ENCODE results near the gene SRP9. TPM values are rescaled to one million over a fixed set of nuclear protein-coding genes. Genes with fewer than 3 reads are reported as not detected.
A peak's percentile ranks its signal among the peaks of the same experiment; 100 is the strongest.

The SRP9 gene
- total RNA-seq, 1 donor: 330 TPM

- DNase-seq (ENCODE audit: low read depth): peak; percentile 49
- TF ChIP-seq, protein P1, sequence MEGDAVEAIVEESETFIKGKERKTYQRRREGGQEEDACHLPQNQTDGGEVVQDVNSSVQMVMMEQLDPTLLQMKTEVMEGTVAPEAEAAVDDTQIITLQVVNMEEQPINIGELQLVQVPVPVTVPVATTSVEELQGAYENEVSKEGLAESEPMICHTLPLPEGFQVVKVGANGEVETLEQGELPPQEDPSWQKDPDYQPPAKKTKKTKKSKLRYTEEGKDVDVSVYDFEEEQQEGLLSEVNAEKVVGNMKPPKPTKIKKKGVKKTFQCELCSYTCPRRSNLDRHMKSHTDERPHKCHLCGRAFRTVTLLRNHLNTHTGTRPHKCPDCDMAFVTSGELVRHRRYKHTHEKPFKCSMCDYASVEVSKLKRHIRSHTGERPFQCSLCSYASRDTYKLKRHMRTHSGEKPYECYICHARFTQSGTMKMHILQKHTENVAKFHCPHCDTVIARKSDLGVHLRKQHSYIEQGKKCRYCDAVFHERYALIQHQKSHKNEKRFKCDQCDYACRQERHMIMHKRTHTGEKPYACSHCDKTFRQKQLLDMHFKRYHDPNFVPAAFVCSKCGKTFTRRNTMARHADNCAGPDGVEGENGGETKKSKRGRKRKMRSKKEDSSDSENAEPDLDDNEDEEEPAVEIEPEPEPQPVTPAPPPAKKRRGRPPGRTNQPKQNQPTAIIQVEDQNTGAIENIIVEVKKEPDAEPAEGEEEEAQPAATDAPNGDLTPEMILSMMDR (IDR thresholded peaks at IDR 0.05; ENCODE audit: insufficient read depth, low read length): no peak
- H3K4me3 ChIP-seq (ENCODE audit: low read depth, low read length): no peak overlapping the region
These were observed 30.1 kb upstream of the SRP9 start for GRCh38 chr1:225747566-225747965.

DNA sequence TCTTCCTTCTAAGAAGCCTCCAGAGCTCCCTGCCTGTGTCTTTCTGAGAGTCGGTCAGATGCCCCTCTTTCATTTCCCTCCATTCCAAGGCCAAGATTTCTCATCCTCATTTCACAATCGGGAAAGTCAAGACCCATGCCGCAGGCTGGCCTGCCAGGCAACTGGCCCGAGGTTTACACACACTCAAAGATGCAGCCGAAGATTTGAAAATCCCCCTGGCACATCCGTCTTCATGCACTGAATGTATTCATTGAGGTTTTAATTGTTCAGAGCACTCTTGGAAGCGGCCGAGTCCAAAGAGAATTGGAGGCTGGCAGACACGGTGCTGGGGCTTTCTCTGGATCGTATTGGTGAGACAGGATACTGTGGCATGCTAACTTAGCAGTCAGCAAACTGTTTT is 29.1 kb upstream of the SRP9 start:
- TF ChIP-seq, protein P1 (IDR thresholded peaks at IDR 0.05; ENCODE audit: insufficient read depth, low read length): no peak
- DNase-seq (ENCODE audit: low read depth): no peak
- no peak overlapping the region for H3K4me3 ChIP-seq (ENCODE audit: low read depth, low read length)

DNA sequence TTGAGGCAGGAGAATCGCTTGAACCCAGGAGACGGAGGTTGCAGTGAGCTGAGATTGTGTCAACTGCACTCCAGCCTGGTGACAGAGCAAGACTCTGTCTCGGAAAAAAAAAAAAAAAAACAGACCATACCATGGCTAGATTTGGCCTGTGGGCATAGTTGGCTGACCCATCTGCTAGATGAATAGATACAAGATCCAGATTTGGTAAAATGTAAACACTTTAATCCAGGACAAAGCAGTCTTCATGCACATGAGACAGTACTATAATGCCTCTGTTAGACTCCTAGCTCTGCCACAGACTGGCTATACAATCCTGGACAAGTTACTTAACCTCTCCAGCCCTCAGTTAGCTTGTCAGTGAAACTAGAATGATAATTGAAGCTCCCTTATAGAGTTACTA is 27.9 kb upstream of the SRP9 start:
- no peak overlapping the region for H3K4me3 ChIP-seq (ENCODE audit: low read depth, low read length)
- TF ChIP-seq, protein P1 (IDR thresholded peaks at IDR 0.05; ENCODE audit: insufficient read depth, low read length): no peak
- DNase-seq (ENCODE audit: low read depth): no peak

- TF ChIP-seq, protein P1 (IDR thresholded peaks at IDR 0.05; ENCODE audit: insufficient read depth, low read length): no peak
- DNase-seq (ENCODE audit: low read depth): no peak
- H3K4me3 ChIP-seq (ENCODE audit: low read depth, low read length): no peak overlapping the region
These were observed 27.2 kb upstream of the SRP9 start for GRCh38 chr1:225750420-225750819.

DNA sequence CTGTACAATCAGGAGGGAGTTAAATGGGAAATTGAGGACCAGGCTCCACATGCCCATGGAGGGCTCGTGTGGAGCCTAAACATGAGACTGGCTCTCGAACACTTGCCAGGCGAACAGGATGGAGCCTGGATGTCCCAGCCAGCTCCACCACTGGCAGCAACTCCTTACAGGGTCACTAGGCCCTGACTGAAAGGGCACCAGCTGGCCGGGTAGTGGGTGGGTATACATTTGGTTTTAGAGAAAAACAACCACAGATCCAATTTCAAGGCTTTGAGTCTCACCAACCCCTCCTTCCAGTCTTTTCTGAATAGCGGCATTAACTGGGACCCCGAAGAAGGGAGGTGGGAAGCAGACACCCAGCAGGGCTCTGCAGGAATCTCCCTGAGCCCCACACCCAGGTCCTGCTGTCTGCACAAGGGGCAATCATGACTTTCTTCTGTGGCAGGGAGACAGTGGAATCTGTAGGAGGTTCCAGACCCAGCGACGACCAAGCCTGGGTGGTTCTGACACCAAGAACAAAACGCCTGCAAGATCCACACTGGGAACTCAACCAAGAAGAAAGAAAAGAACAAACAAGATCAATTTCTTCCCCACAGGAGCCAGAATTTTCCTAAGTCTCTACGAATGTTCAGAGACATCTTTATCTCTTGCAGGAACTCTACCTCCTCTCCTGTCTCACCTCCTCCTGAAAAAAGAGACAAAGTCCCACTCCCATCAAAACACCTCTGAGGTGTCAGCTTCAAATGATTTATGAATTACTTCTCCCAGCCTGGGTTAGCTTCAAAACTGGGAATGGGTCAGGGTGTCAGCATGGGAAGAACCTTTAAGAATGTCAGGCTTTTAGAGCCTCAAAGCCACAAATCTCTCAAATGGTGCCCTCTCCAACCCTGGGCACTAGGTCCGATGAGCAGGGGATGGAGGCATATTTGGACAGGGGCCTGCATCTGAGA is 26.5 kb upstream of the SRP9 start:
- no peak overlapping the region for H3K4me3 ChIP-seq (ENCODE audit: low read depth, low read length)
- no peak for DNase-seq (ENCODE audit: low read depth)
- TF ChIP-seq, protein P1 (IDR thresholded peaks at IDR 0.05; ENCODE audit: insufficient read depth, low read length): no peak

- H3K4me3 ChIP-seq (ENCODE audit: low read depth, low read length): no peak overlapping the region
- TF ChIP-seq, protein P1 (IDR thresholded peaks at IDR 0.05; ENCODE audit: insufficient read depth, low read length): no peak
- no peak for DNase-seq (ENCODE audit: low read depth)
These were observed 25.4 kb upstream of the SRP9 start for GRCh38 chr1:225752245-225752644.

Data from fibroblast of the aortic adventitia (primary cell).